GM23248 (cell line): ENCODE measurements around the gene PGP.

Experiments used
- EZH2 ChIP-seq: fragments of 200-600 bp; sonication (generic); IDR thresholded peaks from 2 replicates; pipeline ENCODE4 v1.6.1; 2018; ENCODE audit warnings: antibody characterized with exemption, mild to moderate bottlenecking; ENCODE audit not compliant: insufficient read depth, poor library complexity, severe bottlenecking
- EZH2phosphoT487 ChIP-seq: fragments of 200-600 bp; sonication (generic); IDR thresholded peaks from 2 replicates; pipeline ENCODE4 v1.6.1; 2018; ENCODE audit warnings: antibody characterized with exemption, moderate library complexity, mild to moderate bottlenecking, low read depth; ENCODE audit not compliant: insufficient read depth

- TF ChIP-seq EZH2 (no peak), EZH2phosphoT487 (no peak)
Observed at GRCh38 chr16:2161911-2162310, 52.7 kb downstream of the PGP start.
